SK-N-DZ (cell line): ENCODE measurements around the gene CYP20A1. TPM values are rescaled to one million over a fixed set of nuclear protein-coding genes. Genes with fewer than 3 reads are reported as not detected.
"Not testable (repeated sequence)": the region's sequence is repeated elsewhere in the genome, so short reads cannot be mapped to it uniquely, and the experiment has no call there.

Experiments used
- DNase-seq: peaks from one replicate; pipeline ENCODE4 v3.0.0-alpha.2; 2015; ENCODE audit warnings: low spot score
- polyA plus RNA-seq, 2 experiments: library from polyadenylated mRNA; depleted of rRNA; stranded (reverse); fragments of >200 nt; gene quantifications; 2 replicates each; pipeline ENCODE4 v1.2.3, GENCODE V29; 2014

CYP20A1 gene, protein sequence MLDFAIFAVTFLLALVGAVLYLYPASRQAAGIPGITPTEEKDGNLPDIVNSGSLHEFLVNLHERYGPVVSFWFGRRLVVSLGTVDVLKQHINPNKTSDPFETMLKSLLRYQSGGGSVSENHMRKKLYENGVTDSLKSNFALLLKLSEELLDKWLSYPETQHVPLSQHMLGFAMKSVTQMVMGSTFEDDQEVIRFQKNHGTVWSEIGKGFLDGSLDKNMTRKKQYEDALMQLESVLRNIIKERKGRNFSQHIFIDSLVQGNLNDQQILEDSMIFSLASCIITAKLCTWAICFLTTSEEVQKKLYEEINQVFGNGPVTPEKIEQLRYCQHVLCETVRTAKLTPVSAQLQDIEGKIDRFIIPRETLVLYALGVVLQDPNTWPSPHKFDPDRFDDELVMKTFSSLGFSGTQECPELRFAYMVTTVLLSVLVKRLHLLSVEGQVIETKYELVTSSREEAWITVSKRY
- polyA plus RNA-seq (2014; cell fraction: cytosol; rRNA removed): 18.3 TPM in 2 replicates
- 8.8 and 11.1 TPM in 2 replicates for polyA plus RNA-seq (2014; cell fraction: nucleus; rRNA removed)

DNA sequence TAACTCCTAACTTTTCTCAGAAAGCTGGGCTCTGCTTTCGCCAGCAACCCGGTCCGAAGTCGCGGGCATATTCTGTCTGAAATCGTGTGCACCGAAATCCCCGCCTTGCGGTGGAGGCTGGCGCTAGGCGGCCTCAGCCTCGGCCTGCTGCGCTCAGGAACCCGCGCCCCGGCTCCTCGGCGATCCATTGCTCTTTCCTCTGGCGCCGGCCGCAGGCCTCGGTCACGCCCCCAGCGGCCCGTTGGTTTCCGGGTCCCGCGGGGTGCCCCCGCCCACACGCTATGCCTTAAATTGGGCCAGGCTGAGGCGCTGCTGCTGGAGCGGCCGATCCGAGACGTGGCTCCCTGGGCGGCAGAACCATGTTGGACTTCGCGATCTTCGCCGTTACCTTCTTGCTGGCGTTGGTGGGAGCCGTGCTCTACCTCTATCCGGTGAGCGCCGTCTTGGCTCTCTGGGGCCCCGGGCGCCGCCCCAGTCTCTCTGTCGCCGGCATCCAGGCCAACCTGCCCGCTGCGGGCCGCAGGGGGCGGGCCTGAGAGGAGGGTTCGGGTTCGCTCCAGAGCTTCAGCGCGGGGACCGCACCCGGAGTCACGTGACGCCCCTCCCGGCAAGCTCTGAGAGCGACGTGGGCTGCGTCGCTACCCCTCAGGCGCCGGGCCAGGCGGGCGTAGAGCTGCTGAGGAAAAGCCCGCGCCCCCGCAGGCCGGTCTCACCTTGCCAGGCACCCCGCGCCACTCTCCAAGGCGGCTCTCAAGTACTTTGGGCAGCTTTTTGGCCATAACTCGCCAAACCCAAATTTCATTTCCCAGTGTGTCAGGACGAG lies at the start of gene CYP20A1:
TSS of gene CYP20A1 (plus strand) at position 315 of the 823 bp plus-strand sequence. CDS start at position 360, 45 bp downstream.
- DNase-seq: peak; percentile 96

DNA sequence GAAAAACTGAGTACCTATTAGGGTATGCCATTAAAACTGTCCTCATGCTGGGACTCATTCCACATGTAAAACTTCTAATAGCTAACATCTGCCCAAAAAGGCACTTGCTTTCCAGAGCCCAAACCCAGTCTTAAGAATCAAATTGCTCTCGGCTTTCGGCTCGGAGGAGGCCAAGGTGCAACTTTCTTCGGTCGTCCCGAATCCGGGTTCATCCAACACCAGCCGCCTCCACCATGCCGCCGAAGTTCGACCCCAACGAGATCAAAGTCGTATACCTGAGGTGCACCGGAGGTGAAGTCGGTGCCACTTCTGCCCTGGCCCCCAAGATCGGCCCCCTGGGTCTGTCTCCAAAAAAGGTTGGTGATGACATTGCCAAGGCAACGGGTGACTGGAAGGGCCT lies 48.3 kb upstream of the CYP20A1 start:
- DNase-seq: not testable (repeated sequence)

DNA sequence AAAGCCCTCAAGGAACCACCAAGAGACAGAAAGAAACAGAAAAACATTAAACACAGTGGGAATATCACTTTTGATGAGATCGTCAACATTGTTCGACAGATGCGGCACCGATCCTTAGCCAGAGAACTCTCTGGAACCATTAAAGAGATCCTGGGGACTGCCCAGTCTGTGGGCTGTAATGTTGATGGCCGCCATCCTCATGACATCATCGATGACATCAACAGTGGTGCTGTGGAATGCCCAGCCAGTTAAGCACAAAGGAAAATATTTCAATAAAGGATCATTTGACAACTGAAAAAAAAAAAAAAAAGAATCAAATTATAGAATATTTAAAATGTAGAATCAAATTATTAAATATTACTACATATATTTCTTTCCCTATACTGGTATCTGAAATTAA lies 47.8 kb upstream of the CYP20A1 start:
- not testable (repeated sequence) for DNase-seq

DNA sequence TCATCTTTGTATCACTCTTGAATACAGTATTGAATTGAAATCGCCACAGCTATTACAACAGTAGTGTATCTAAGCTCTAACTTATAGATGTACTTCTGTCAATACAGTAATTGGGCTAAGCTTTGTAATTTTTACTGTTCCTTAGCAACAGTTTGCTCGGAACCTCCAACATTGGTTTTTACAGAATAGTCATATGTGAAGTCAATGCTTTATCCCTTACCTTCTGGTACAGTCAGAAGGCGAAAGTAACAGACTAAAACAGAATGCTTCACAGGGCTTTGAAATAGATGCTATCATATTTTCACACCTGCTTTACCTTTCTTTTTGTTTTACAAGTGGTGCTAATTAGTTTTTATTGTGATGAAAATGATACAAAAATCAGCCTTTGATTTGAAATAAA lies 46.9 kb upstream of the CYP20A1 start:
- no peak for DNase-seq

DNA sequence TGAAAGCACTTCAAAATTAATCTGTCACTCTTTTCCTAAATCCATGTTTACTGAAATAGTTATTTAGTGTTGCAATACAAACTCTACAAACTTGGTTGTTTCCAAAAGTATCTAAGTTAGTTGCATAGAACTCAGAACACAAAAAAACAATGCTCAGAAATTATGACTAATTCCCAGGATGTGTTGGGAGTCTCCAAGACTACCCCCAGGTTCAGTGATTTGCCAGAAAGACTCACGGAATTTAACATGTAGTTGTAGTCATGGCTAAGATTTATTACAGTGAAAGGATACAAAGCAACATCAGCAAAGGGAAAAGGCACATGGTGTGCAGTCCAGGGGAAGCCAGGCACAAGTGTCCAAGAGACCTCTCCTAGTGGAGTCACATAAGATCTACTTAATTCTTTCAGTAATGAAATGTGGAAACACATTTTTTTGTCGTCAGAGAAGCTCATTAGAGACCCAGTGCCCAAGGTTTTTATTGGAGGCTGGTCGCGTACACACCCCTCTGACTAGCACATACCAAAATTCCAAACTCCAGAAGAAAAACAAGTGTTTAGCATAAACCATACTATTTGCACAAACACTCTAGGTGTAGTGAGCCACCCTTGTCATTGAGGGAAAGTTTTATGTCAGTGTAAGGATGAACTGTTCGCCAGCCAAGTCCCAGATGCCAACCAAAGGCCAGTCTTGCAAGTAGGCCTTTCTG lies 43.3 kb upstream of the CYP20A1 start:
- no peak for DNase-seq

DNA sequence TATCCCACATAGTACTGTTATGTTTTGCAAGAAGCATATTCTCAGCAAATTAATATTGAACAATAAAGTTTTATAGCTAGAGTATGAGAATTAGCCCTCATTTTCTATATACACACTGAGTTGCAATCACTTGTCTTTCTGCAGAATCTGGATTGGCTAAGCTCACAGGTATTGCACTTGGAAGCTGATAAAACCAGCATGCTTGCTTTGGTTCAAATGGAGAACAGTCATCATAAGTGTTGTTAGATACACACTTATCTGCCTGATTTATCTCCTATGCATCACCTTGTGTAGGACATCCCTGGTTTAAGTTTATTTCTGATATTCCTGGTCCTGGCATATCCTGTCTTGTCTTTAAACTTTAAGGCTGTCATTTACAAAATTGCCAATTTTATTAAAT lies 38.0 kb upstream of the CYP20A1 start:
- no peak for DNase-seq

DNA sequence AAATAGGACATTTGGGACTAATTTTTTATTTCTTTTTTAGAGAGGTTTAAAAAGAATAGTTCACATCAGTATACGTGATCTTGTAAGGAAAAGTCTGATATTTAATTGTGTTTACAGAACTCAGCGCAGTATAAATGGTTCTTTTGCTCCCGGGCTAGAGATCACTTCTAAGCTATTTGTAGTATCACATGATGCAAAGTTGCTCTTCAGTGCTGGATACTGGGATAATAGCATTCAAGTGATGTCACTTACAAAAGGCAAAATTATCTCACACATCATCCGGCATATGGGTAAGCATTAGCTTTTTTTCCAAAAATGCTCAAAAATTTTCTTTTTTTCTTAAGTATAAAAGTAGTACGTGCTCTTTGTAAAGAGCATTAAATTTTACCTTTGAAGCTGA lies 37.4 kb upstream of the CYP20A1 start:
- no peak for DNase-seq

DNA sequence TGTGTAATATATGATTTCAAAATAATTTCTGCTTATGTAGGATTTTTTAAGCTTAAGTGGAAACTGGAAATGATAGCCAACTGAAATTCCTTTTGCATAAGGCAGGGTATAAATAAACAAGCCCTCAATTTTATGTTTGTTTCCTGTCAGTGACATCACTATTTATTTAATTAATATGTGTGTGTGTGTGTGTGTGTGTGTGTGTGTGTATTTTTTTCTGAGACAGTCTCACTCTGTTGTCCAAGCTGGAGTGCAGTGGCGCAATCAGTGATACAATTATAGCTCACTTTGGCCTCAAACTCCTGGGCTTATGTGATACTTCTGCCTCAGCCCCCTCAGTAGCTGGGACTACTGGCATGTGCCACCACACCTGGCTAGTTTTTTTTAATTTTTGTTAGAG lies 29.3 kb upstream of the CYP20A1 start:
- DNase-seq: no peak

DNA sequence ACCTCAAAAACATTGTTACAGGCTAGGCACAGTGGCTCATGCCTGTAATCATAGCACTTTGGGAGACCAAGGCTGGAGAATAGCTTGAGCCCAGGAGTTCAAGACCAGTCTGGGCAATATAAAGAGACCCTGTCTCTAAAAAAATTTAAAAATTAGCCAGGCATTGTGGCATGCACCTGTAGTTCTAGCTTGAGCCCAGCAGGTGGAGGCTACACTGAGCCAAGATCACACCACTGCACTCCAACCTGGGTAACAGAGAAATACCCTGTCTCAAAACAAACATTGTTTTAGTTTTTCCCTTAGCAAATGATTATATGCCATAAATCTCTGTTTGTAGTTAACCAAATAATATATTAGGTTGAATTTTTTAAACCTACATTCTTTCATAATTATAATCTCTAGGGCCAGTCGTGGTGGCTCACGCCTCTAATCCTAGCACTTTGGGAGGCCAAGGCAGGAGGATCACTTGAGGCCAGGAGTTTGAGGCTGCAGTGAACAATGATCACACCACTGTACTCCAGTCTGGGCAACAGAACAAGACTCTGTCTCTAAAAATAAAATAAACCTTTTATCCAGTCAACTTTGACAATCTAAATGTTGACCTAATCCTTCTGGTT lies 13.3 kb upstream of the CYP20A1 start:
- no peak for DNase-seq

DNA sequence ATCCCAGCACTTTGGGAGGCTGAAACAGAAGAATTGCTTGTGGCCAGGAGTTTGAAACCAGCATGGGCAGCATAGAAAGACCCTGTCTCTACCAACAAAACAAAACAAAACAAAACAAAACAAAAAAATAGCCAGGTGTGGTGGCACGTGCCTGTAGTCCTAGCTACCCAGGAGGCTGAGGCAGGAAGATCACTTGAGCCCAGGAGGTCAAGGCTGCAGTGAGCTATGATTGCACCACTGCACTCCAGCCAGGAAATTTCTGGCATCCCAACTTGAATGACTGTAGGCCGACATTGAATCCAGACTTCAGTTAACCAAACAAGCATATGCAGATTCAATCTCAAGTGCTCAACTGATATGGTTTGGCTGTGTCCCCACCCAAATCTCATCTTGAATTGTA lies 9.1 kb upstream of the CYP20A1 start:
- DNase-seq: not testable (repeated sequence)

DNA sequence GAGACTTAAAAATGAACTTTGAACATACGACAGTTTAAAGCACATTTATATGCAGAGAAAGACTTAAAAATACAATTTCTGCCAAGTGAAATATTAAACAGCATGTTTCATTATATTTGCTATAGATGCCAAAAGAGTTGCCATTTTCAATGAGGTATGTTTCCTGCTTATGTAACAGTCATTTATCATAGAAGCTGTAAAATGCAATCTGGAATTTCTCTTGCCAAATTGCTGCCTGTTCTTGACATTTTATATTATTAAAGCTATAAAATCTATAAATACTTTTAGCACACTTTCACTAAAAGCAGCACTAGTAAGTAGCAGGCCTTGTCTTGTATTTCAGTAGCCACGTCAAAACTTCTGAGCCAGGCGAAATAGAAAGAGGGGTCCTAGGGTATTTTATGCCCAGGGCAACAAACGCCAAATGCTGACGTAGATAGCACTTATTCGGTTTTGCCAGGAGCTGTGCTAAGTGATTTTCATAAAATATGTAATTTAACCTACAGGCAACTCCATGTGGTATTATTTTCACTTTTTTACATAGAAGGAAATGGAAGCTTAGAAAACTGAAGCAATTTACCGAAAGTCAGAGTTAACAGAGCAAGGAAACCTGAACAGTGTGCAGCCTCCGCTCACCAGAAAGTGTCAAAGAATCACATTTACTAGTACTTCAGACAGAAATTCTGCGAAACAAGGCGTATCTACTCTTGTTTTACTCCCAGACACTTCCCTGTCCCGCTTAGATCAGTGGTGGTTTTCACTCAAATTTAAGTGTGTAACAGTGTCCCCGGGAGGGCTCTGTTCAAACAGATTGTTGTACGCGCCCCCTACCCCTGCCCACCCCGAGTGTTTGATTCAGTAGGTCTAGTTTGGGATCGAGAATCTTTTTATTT lies 1.2 kb upstream of the CYP20A1 start:
- peak; percentile 12 for DNase-seq

DNA sequence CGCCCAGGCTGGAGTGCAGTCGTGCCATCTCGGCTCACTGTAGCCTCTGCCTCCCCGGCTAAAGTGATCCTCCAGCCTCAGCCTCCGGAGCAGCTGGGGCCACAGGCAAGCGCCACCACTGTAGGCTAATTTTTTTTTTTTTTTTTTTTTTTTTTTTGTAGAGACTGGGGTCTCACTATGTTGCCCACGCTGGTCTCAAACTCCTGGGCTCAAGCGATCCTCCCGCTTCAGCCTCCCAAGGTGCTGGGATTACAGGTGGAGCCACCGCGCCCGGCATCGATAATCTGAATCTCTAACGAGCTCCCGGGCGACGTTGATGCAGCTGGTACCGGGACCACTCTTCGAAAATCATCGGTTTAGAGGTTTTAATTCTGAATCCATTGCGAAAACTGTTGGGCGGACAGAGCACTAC lies 520 bp upstream of the CYP20A1 start:
- no peak for DNase-seq

DNA sequence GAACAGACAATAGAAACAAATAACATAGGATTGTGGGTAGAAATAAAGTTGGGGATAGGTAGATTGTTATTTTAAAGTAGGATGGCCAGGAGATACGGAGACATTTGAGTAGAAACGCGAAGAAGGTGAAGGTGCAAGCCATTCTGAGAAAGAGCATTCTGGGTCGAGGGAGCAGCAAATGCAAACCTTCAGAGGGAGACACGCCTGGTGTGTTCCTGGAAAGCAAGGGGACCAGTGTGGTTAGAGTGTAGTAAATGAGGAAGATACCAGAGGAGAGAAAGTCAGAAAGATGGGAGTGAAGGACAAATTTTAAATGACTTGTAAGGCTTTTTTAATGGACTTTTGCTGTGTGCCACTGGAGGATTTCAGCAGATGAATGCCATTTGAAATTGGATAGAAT lies 1.7 kb downstream of the CYP20A1 start:
- DNase-seq: no peak

DNA sequence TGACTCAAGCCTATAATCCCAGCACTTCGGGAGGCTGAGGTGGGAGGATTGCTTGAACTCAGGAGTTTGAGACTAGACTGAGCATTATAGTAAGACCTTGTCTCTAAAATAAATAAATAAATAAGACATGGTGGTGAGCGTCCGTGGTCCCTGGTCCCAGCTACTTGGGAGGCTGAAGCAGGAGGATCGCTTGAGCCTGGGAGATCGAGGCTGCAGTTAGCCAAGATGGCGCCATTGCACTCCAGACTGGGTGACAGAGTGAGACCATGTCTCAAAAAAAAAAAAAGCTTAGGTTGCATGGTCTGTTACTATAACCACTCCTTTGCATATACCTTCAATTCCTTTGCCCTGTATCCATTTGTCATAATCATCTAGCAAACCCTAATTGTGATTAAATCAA lies 3.7 kb downstream of the CYP20A1 start:
- DNase-seq: no peak

DNA sequence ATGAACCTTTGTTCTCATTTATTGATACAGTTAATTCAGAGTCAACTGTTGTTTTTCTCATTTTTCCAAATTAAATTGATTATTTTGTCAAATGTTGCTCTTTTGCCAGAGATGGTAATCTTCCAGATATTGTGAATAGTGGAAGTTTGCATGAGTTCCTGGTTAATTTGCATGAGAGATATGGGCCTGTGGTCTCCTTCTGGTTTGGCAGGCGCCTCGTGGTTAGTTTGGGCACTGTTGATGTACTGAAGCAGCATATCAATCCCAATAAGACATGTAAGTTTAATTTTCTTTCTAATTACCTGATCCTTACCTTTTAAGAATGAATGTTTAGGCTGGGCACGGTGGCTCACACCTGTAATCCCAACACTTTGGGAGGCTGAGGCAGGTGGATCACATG lies 7.8 kb downstream of the CYP20A1 start:
- no peak for DNase-seq

DNA sequence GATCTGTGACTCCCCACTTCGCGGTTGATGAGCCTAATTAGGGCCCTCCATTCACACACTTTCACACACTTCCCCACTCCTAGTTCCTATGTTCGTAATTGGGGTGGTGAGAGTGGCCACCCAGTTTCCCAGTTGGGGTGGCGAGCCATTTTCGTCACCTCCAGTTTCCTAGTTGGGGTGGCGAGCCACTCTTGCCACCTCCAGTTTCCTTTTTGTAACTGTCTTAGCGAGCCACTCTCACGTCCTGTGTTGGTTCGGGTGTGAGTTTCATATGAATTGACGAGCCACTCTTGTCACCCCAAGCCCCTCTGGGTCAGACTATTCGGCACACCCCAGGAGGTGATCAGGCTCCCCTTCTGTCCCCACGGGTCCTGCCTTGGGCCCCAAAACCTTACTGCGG lies 14.0 kb downstream of the CYP20A1 start:
- no peak for DNase-seq

DNA sequence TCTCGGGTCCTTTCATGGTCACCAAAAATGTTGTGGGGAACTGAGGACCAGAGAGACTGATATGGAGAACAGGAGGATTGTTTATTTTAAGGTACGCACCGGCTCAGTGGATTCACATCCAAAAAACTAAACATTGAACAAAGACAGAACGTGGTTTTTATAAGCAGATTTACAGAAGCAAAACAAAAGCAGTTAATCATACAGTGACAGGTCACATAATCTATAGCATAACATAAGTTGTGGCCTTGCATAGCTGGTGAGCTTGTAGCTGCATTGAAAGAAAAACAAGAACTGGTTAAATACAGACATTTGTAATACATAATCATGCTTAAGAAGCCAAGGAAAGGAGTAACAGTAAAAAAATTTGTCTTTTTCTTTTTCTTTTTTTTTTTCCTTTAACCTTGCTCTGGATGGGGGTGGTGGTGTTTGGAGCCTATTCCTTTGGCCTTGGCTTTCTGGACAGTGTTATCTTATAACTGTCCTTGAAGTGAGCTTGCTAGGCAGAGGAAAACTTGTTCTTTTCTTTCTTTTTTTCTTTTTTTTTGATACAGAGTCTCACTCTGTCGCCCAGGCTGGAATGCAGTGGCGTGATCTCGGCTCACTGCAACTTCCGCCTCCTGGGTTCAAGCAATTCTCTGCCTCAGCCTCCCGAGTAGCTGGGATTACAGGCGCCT lies 14.7 kb downstream of the CYP20A1 start:
- not testable (repeated sequence) for DNase-seq

DNA sequence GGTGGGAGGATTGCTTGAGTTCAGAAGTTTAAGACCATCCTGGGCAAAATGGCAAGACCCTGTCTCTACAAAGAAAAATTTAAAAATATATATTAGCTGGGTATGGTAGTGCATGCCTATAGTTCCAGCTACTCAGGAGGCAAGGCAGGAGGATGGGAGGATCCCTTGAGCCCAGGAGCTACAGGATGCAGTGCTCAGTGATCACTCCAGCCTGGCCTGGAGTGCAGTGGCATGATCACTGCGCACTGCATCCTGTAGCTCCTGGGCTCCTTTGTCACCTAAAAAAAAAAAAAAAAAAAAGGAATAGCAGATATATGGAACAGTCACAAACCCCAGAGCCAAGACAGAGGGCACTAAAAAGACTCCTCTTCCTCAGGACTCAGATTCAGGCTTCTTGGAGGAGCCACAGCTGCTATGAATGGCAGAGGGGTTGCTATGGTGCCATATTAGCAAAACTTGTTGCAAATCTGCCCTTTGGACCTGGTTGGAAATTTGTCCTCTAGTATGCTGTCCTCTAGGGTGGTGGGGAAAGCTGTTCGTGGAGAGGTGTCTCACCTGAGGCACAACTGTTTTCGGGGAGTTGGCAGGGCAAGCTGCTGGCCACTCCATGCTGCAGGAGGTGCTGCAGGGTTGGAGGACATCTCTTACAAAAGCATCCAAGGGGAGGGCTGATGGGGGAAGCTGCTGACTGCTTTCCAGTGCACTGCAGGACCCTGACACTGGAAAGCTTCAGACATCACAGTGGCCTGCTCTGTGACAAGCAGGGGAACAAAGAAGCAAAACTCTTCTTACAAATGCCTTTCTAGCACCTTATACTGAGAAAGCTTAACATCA lies 22.7 kb downstream of the CYP20A1 start:
- no peak for DNase-seq

DNA sequence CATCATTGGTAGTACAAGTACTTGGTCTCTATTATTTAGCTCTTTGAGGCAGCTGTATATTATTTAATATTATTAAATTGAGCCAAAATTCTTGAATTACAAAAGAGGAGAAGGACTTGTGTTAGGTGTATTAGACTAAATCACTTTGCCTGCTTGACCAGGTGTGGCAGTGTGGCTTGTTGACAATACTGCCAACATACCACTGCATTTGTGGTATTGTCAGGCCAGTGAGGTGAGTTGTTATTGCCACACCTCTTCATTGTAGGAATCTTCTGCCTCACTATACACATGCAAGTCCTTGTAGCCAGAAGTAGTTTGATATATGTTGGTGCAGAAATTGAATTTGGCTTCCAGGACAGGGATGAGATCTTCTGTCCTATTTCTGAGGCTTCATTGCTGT lies 40.5 kb downstream of the CYP20A1 start:
- DNase-seq: no peak
